Spinal cord (tissue), 10 donors: ENCODE data around the gene CUX1. TPM values are rescaled to one million over a fixed set of nuclear protein-coding genes. Genes with fewer than 3 reads are reported as not detected.

Source experiments
- DNase-seq, 6 donors: peaks; one replicate each; pipeline versions ENCODE4 v3.0.0 to v3.0.0-alpha.2; 2013 to 2015; ENCODE audit warnings: low spot score in 6 of 6, low read depth in 4 of 6
- H3K27ac ChIP-seq: one replicate; pipeline ENCODE4 v1.5.1; 2013; ENCODE audit warnings: low read depth, low read length, control low read depth
- H3K27me3 ChIP-seq: one replicate; pipeline ENCODE4 v1.6.1; 2013; ENCODE audit warnings: low read length; ENCODE audit not compliant: control insufficient read depth, insufficient read depth
- H3K36me3 ChIP-seq: one replicate; pipeline ENCODE4 v1.6.1; 2013; ENCODE audit warnings: low read length; ENCODE audit not compliant: control insufficient read depth, insufficient read depth
- H3K4me1 ChIP-seq: one replicate; pipeline ENCODE4 v1.6.1; 2013; ENCODE audit warnings: low read length; ENCODE audit not compliant: control insufficient read depth, insufficient read depth
- H3K4me3 ChIP-seq: one replicate; pipeline ENCODE4 v1.5.1; 2013; ENCODE audit warnings: low read depth, low read length, control low read depth
- H3K9me3 ChIP-seq: one replicate; pipeline ENCODE4 v1.6.1; 2013; ENCODE audit warnings: low read length; ENCODE audit not compliant: control insufficient read depth, insufficient read depth
- WGBS: methylation state at CpG from one replicate; pipeline ENCODE4 v1.1.5; 2013; ENCODE audit warnings: missing lambda C conversion rate; ENCODE audit not compliant: insufficient coverage; 5-methylcytosine and 5-hydroxymethylcytosine counted together
- polyA plus RNA-seq, 2 donors: library from polyadenylated mRNA; unstranded; fragments of 120-200 nt; gene quantifications; one replicate each; pipeline ENCODE4 v1.2.1, GENCODE V29; 2013; ENCODE audit not compliant: insufficient read length in 2 of 2
- total RNA-seq, 2 donors: library from RNA; depleted of rRNA in 1 of 2; stranded (reverse); fragments of 120-200 nt in 1 of 2; fragments of >200 nt in 1 of 2; gene quantifications; one replicate each; pipeline versions ENCODE4 v1.2.3 to v1.2.4, GENCODE V29; 2013 to 2014
- donor health status: healthy.

Gene CUX1
- total and polyA plus RNA-seq, 4 donors, result 45.1 to 111 (median 76.1) TPM

DNA sequence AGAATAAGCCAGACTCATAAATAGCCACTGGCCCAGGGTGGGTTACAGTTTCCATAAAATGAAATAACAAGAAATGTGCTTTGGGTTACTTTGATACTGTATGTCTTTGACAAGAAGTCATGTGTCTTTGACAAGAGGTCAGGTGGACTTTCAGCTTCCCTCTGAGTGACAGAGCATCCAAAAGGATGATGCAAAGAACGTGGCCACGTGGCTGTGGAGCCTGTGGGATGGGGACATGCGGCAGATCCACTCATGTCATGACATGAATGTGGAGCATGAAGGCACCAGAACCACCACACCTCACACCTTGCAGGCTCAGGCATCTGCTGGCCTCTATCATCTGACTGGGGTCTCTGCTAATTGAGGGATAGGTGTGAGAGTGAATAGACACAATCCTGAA lies 37.1 kb upstream of the CUX1 start:
- H3K9me3 ChIP-seq, result no peaks in the 10 kb centered on the region
- no peaks in the 10 kb centered on the region for H3K4me1 ChIP-seq
- WGBS, result no CpG with 5 or more reads among the region's 3 CpGs
- no peak overlapping the region for H3K4me3 ChIP-seq
- no peak overlapping the region for H3K27ac ChIP-seq
- H3K27me3 ChIP-seq, result no peaks in the 10 kb centered on the region
- DNase-seq, result no peak
- H3K36me3 ChIP-seq, result no peaks in the 10 kb centered on the region

DNA sequence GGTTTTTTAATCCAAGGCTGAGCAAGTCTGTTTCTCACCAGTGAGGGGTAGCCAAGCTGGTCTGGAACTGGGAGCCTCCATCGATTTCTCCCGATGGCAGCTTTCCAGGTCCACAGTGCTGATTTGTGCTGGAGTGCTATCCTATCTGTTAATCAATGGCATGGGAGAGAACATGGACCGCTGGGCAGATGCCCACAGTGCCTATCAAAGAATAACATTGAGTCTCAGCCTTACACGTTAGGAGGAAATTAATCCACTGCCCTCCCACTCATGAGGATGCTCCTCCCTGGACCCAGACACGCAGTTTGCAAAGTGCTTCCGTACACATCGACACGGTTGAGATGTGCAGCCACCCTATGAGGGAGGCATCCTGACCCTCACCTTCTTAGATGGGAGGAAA lies 36.0 kb upstream of the CUX1 start:
- no peaks in the 10 kb centered on the region for H3K36me3 ChIP-seq
- no peaks in the 10 kb centered on the region for H3K9me3 ChIP-seq
- H3K27me3 ChIP-seq, result no peaks in the 10 kb centered on the region
- no peak overlapping the region for H3K4me3 ChIP-seq
- no peak overlapping the region for H3K27ac ChIP-seq
- no peaks in the 10 kb centered on the region for H3K4me1 ChIP-seq
- DNase-seq, result no peak
- WGBS, result 88% methylated on average over 4 of the region's 8 CpGs

DNA sequence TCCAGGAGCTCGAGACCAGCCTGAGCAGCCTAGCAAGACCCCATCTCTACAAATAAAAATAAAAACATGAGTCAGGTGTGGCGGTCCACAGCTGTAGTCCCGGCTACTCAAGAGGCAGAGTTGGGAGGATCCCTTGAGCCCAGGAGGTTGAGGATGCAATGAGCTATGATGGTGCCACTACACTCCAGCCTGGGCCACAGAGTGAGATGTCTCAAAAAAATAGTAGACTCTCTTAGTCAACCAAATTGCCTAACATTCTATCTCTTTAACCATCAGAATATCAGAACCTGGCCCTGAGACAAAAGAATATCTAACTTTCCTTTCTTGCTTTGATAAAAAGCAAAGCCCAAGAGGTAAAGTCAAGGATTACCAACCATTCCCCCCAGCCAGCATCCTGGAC lies 35.0 kb upstream of the CUX1 start:
- no peaks in the 10 kb centered on the region for H3K27me3 ChIP-seq
- H3K27ac ChIP-seq, result no peak overlapping the region
- no peak for DNase-seq
- H3K36me3 ChIP-seq, result no peaks in the 10 kb centered on the region
- no peaks in the 10 kb centered on the region for H3K4me1 ChIP-seq
- H3K9me3 ChIP-seq, result no peaks in the 10 kb centered on the region
- no CpG with 5 or more reads among the region's 3 CpGs for WGBS
- no peak overlapping the region for H3K4me3 ChIP-seq

DNA sequence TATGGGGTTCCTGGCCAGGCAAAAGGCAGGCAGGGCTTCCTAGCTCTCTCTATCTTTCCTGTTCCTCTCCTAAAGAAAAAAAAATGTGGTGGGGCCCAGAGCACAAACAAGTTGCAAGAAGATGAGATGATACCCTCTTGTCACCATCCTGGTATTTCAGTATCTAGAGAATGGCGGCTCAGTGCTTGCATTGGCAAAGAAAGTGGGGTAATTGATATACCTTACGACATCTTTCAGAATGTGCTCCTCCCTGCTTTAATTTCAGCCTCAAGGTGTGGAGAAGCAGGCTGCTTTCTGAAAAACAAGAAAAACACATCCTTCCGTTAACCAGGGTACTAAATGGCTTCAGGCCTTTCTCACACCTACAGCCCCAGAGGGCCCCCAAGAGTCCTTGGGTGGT lies 34.5 kb upstream of the CUX1 start:
- no peaks in the 10 kb centered on the region for H3K4me1 ChIP-seq
- no peaks in the 10 kb centered on the region for H3K36me3 ChIP-seq
- H3K27ac ChIP-seq, result no peak overlapping the region
- no peaks in the 10 kb centered on the region for H3K9me3 ChIP-seq
- 80% methylated on average over 1 of the region's 3 CpGs for WGBS
- DNase-seq, result no peak
- no peak overlapping the region for H3K4me3 ChIP-seq
- no peaks in the 10 kb centered on the region for H3K27me3 ChIP-seq

DNA sequence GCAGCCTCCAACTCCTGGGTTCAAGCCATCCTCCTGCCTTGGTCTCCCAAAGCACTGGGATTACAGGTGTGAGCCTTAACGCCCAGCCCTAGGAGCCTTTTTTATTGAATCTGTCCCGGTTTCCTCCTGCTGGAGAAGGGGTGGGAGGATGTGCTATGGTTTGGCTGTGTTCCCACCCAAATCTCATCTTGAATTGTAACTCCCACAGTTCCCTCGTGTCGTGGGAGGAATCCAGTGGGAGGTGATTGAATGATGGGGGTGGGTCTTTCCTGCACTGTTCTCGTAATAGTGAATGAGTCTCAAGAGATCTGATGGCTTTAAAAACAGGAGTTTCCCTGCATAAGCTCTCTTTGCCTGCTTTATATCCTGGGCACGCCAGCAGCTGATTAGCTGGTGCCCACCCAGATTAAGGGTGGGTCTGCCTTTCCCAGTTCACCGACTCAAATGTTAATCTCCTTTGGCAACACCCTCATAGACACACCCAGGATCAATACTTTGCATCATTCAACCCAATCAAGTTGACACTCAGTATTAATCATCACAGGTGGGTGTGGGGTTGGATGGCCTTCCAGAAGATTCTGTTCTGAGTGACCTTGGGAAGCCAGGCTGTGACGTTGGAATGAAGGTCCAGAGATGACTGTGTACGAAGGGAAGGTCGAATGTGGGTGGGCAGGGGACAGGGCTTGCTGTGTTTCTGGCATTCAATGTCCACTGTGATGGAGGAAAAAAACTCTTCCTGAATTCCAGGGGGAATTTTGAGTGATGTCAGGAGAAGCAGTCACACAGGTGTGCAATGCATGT lies 33.8 kb upstream of the CUX1 start:
- no peaks in the 10 kb centered on the region for H3K36me3 ChIP-seq
- no peaks in the 10 kb centered on the region for H3K9me3 ChIP-seq
- no peak for DNase-seq
- H3K4me1 ChIP-seq, result no peaks in the 10 kb centered on the region
- H3K27me3 ChIP-seq, result no peaks in the 10 kb centered on the region
- no peak overlapping the region for H3K27ac ChIP-seq
- WGBS, result 76% methylated on average over 6 of the region's 10 CpGs
- H3K4me3 ChIP-seq, result no peak overlapping the region

DNA sequence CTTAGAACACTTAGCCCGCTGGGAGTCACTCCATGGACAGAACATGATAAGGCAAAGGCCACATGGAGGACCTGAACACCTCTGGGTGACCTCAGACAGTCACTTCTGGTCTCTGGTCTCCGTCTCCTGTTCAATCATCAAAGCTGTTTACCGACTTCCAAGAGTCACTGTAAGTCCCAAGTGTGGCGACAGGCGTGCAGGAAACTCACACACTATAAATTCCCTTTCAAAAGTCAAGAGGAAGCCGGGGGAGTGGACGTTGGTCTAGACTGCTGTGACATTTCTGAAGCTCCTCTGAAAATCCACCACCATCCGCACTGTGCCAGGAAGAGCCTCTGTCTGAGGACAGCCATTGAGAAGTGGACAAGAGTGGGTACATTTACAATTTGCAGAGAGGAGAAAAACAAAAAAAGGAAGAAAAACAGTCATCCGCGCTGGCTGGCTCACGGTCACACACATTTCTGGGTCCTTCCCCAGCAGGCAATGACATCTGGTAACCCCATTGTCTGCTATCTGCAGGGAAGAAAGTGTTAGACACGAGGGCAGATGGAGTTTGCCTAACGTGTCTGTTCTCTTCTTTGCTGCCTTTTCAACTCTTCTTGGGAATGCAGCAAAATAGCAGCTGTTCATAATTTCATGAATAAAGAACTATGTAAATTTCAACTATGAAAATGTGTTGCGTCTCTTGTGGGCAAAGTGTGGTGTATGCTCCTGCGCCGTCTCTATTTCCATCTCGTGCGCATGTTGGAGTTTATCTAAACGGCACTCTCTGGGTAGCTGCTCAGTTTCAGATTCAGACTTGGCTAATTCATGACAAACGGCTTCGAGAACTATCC lies 32.9 kb upstream of the CUX1 start:
- peak in 2 of 6 donors; percentile 45 to 94 for DNase-seq
- Histone ChIP-seq H3K9me3 (no peaks in the 10 kb centered on the region), H3K36me3 (no peaks in the 10 kb centered on the region), H3K27me3 (no peaks in the 10 kb centered on the region), H3K4me3 (no peak overlapping the region), H3K27ac (no peak overlapping the region), H3K4me1 (no peaks in the 10 kb centered on the region)
- 48% methylated on average over 16 of the region's 21 CpGs for WGBS

DNA sequence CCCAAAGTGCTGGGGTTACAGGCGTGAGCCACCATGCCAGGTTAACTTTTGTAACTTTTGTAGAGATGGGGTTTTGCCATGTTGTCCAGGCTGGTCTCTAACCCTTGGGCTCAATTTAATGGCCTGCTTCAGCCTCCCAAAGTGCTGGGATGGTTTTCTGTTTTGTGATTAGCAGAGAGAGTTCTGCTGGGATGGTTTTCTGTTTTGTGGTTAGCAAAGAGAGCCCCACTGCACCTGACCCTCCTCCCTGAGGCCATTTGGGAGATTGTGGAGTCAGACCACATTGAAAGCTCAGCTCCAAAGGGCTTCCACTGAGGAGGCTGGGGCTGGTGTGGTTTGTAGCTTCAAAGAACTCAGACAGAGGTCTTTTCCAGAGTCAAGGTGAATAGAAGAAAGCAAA lies 29.6 kb upstream of the CUX1 start:
- Histone ChIP-seq H3K9me3 (no peaks in the 10 kb centered on the region), H3K36me3 (no peaks in the 10 kb centered on the region), H3K4me1 (no peaks in the 10 kb centered on the region), H3K27me3 (no peaks in the 10 kb centered on the region), H3K4me3 (no peak overlapping the region), H3K27ac (no peak overlapping the region)
- no peak for DNase-seq
- 100% methylated on average over 1 of the region's 1 CpG for WGBS

DNA sequence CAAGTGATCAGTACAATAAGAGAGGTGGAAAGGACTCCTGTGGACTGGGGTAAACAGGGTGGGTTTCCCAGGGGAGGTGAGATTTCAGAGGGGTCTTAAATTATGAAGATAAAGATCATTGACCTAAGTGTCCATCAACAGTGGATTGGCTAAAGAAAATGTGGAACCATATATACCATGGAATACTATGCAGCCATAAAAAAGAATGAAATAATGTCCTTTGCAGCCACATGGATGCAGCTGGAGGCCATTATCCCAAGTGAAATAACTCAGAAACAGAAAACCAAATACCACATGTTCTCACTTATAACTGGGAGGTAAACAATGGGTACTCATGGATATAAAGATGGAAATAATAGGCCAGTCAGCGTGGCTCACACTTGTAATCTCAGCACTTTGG lies 28.9 kb upstream of the CUX1 start:
- Histone ChIP-seq H3K36me3 (no peaks in the 10 kb centered on the region), H3K9me3 (no peaks in the 10 kb centered on the region), H3K4me1 (no peaks in the 10 kb centered on the region), H3K27ac (no peak overlapping the region), H3K27me3 (no peaks in the 10 kb centered on the region), H3K4me3 (no peak overlapping the region)
- no peak for DNase-seq
- no CpG with 5 or more reads among the region's 1 CpG for WGBS

DNA sequence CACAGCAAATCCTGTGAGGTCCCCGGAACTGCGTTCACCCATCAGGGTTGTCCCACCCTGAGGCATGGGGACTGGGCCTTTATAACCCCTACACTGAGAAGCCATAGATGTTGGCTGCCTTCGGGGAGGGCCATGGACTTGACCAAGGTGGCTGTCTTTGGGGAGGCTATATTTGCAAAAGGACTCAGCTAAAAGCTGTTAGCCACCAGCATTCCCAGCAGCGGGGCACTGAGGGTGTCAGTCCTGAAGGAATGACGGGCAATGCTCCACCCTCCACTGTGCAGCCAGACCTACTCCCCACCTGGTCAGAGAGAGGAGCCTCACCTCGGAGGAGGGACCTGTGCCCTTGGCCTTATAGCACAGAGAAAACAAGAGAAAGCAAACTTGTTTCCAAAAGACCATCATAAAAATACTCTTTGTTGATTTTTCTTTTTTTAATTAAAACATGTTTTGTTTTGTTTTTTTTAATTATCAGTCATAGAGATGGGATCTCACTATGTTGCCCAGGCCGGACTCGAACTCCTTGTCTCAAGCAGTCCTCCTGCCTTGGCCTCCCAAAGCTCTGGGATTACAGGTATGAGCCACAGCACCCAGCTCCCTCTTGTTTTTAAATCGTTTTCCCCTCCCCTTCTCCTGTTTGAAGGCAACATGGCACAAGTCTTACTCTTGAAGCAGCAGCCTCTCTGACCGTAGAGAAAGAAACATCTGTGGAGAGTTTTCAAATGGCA lies 26.7 kb upstream of the CUX1 start:
- DNase-seq, result no peak
- Histone ChIP-seq H3K4me1 (no peaks in the 10 kb centered on the region), H3K4me3 (no peak overlapping the region), H3K27ac (no peak overlapping the region), H3K9me3 (no peaks in the 10 kb centered on the region), H3K27me3 (no peaks in the 10 kb centered on the region), H3K36me3 (no peaks in the 10 kb centered on the region)
- WGBS, result 85% methylated on average over 6 of the region's 10 CpGs
